ENCODE data around the gene GALNTL6.

- no peak for TF ChIP-seq EZH2 (IDR thresholded peaks at IDR 0.05; ENCODE audit: insufficient read depth, low read length)
- TF ChIP-seq CTCF (IDR thresholded peaks at IDR 0.05; ENCODE audit: insufficient read depth, low read depth, low read length) = no peak
These were observed 702.2 kb downstream of the GALNTL6 start for GRCh38 chr4:172515266-172515879.
